B cell (primary cell): ENCODE data around the gene LSM10. TPM values are rescaled to one million over a fixed set of nuclear protein-coding genes. Genes with fewer than 3 reads are reported as not detected.
A peak's percentile ranks its signal among the peaks of the same experiment; 100 is the strongest.

Source experiments
- ATAC-seq: fragments of 200-7000 bp; cut with Tn5 transposase; one replicate; pipeline ENCODE4 v1.10.0; 2021; ENCODE audit warnings: low read depth, mild to moderate bottlenecking, moderate number of reproducible peaks, moderate library complexity
- CTCF ChIA-PET: fragments of 350-600 bp; sonication (Branson Sonifier 250); formaldehyde crosslinking; loops from one replicate; lab custom pipeline; 2021; ENCODE audit warnings: antibody characterized with exemption, inconsistent platforms; lab: Charles Lee
- POLR2A ChIA-PET: fragments of 350-600 bp; sonication (Branson Sonifier 250); formaldehyde crosslinking; loops from one replicate; lab custom pipeline; 2021; ENCODE audit warnings: antibody characterized with exemption; lab: Charles Lee
- DNase-seq: peaks from one replicate; pipeline ENCODE4 v3.0.0; 2013
- H2AFZ ChIP-seq: 2 replicates; pipeline ENCODE4 v1.6.1; 2012; ENCODE audit warnings: mild to moderate bottlenecking, low read depth, low read length; ENCODE audit not compliant: insufficient read depth, poor library complexity, severe bottlenecking
- H3K27ac ChIP-seq, 2 donors: 1 replicate in 1 of 2; 2 replicates in 1 of 2; pipeline ENCODE4 v1.5.1; 2012 to 2013; ENCODE audit warnings: low read length in 2 of 2, mild to moderate bottlenecking in 2 of 2, moderate library complexity in 1 of 2
- H3K27me3 ChIP-seq, 4 experiments: fragments of 200-600 bp in 1 of 4; sonication (generic) in 1 of 4; replicated peaks in 1 of 4; 1 replicate in 2 of 4; 2 replicates in 2 of 4; pipeline versions ENCODE4 v1.6.1 to v1.7.0; 2013 to 2016; ENCODE audit warnings: low read length in 3 of 4, mild to moderate bottlenecking in 2 of 4, mixed read lengths in 1 of 4, moderate library complexity in 1 of 4; ENCODE audit not compliant: insufficient read depth in 4 of 4, control insufficient read depth in 3 of 4; ENCODE audit errors: control extremely low read depth in 1 of 4
- H3K36me3 ChIP-seq, 2 experiments: replicated peaks in 1 of 2; 1 replicate in 1 of 2; 2 replicates in 1 of 2; pipeline versions ENCODE4 v1.6.1 to v1.7.1; 2013; ENCODE audit warnings: low read length in 1 of 2; ENCODE audit not compliant: insufficient read depth in 2 of 2, control insufficient read depth in 1 of 2; ENCODE audit errors: control extremely low read depth in 1 of 2, extremely low read depth in 1 of 2
- H3K4me1 ChIP-seq, 2 donors: fragments of 200-600 bp in 1 of 2; sonication (generic) in 1 of 2; 1 replicate in 1 of 2; 2 replicates in 1 of 2; pipeline versions ENCODE4 v1.5.1 to v1.6.1; 2013 to 2017; ENCODE audit warnings: low read length in 2 of 2; ENCODE audit not compliant: control insufficient read depth in 2 of 2, insufficient read depth in 2 of 2
- H3K4me2 ChIP-seq: replicated peaks from 2 replicates; pipeline ENCODE3; 2012; ENCODE audit warnings: mild to moderate bottlenecking, low read depth, low read length; ENCODE audit not compliant: poor library complexity, severe bottlenecking
- H3K4me3 ChIP-seq, 5 experiments: fragments of 200-600 bp in 1 of 5; sonication (generic) in 1 of 5; 1 replicate in 3 of 5; 2 replicates in 2 of 5; pipeline versions ENCODE4 v1.5.1 to v1.7.0; 2011 to 2016; ENCODE audit warnings: low read length in 4 of 5, mild to moderate bottlenecking in 4 of 5, low read depth in 2 of 5, control low read depth in 1 of 5, moderate library complexity in 1 of 5; ENCODE audit not compliant: insufficient read depth in 1 of 5; ENCODE audit errors: control extremely low read depth in 1 of 5, extremely low read depth in 1 of 5
- H3K79me2 ChIP-seq: fragments of 200-600 bp; sonication (generic); one replicate; pipeline ENCODE4 v1.6.0; 2016; ENCODE audit warnings: low read length; ENCODE audit not compliant: control insufficient read depth, insufficient read depth
- H3K9ac ChIP-seq: fragments of 200-600 bp; sonication (generic); 2 replicates; pipeline ENCODE4 v1.6.1; 2017; ENCODE audit warnings: mild to moderate bottlenecking, low read length, moderate library complexity
- H3K9me3 ChIP-seq, 3 donors: one replicate each; pipeline versions ENCODE4 v1.6.1 to v1.7.1; 2013; ENCODE audit warnings: low read length in 2 of 3; ENCODE audit not compliant: control insufficient read depth in 2 of 3, insufficient read depth in 1 of 3; ENCODE audit errors: control extremely low read depth in 1 of 3
- H4K20me1 ChIP-seq: 2 replicates; pipeline ENCODE4 v1.6.0; 2012; ENCODE audit warnings: mild to moderate bottlenecking, low read length; ENCODE audit not compliant: insufficient read depth, control insufficient read depth, poor library complexity, severe bottlenecking
- H3K27ac Mint-ChIP-seq: one replicate; pipeline ENCODE4 v1.8.0; 2021; ENCODE audit warnings: mixed read lengths
- H3K27me3 Mint-ChIP-seq: one replicate; pipeline ENCODE4 v1.8.0; 2021; ENCODE audit warnings: mixed read lengths
- H3K4me1 Mint-ChIP-seq: one replicate; pipeline ENCODE4 v1.8.0; 2021; ENCODE audit warnings: mixed read lengths
- H3K4me3 Mint-ChIP-seq: one replicate; pipeline ENCODE4 v1.8.0; 2021; ENCODE audit warnings: mixed read lengths
- H3K9me3 Mint-ChIP-seq: one replicate; pipeline ENCODE4 v1.8.0; 2022; ENCODE audit warnings: mixed read lengths; ENCODE audit not compliant: insufficient read depth
- CTCF ChIP-seq: fragments of 200-600 bp; IDR thresholded peaks from one replicate; pipeline ENCODE4 v1.8.0; 2022; ENCODE audit warnings: antibody characterized with exemption, mild to moderate bottlenecking
- EZH2 ChIP-seq: IDR thresholded peaks from 2 replicates; pipeline ENCODE4 v1.6.1; 2012; ENCODE audit warnings: borderline replicate concordance, low read depth, mild to moderate bottlenecking, moderate library complexity, low read length; ENCODE audit not compliant: insufficient read depth, poor library complexity, severe bottlenecking
- WGBS: methylation state at CpG from one replicate; pipeline ENCODE4 v1.1.5; 2013; ENCODE audit warnings: missing lambda C conversion rate; ENCODE audit not compliant: insufficient coverage; 5-methylcytosine and 5-hydroxymethylcytosine counted together
- intact Hi-C: fragments of 100-400 bp; cut with micrococcal nuclease; formaldehyde crosslinking; loops from one replicate; pipeline ENCODE4 v1.10.0; 2022
- polyA plus RNA-seq: library from polyadenylated mRNA; depleted of rRNA; stranded (reverse); fragments of >200 nt; gene quantifications from 2 replicates; pipeline ENCODE4 v1.2.3, GENCODE V29; 2012
- total RNA-seq, 2 donors: library from RNA; stranded (reverse); fragments of 120-200 nt in 1 of 2; gene quantifications; 1 replicate in 1 of 2; 2 replicates in 1 of 2; pipeline versions ENCODE4 v1.2.3 to v1.2.4, GENCODE V29; 2013 to 2022

LSM10 gene
- total and polyA plus RNA-seq, 2 donors (not counting 1 experiment from before 2014, with no cell fraction given) = 73.5 to 136 TPM

GRCh38 chr1:36408479-36408878 is 10.8 kb upstream of the LSM10 start:
- H3K4me3 ChIP-seq = no peak overlapping the region
- intact Hi-C loops = no loop called here

GRCh38 chr1:36406440-36406839 is 8.7 kb upstream of the LSM10 start:
- ChIA-PET CTCF (interaction anchor here (1.2 to 1.4 kb wide), 2 partner anchors 20 to 38 kb away, joined by 6 read pairs; no protein-coding TSS in a partner anchor), POLR2A (no interaction called here)
- H3K9me3 ChIP-seq = peaks cover 0 to 5% (median 0%) of the 10 kb centered on the region in 3 donors
- H3K27me3 ChIP-seq = no peaks in the 10 kb centered on the region
- Mint-ChIP-seq H3K4me3 (no peak overlapping the region), H3K4me1 (peaks cover 14% of the 10 kb centered on the region), H3K27me3 (no peaks in the 10 kb centered on the region), H3K27ac (peak overlapping the region; percentile 50), H3K9me3 (no peaks in the 10 kb centered on the region)
- no peak for DNase-seq
- no peaks in the 10 kb centered on the region for H3K79me2 ChIP-seq
- TF ChIP-seq EZH2 (no peak), CTCF (no peak)
- ATAC-seq = no peak
- no peak overlapping the region for H3K4me3 ChIP-seq
- peak overlapping the region in 1 of 2 donors; percentile 72 for H3K27ac ChIP-seq
- H3K36me3 ChIP-seq = no peaks in the 10 kb centered on the region
- no peak overlapping the region for H3K9ac ChIP-seq
- no peak overlapping the region for H2AFZ ChIP-seq
- H3K4me2 ChIP-seq = no peak overlapping the region
- H3K4me1 ChIP-seq = peaks cover 3 to 7% of the 10 kb centered on the region in 2 donors
- intact Hi-C loops = no loop called here
- no CpG with 5 or more reads among the region's 1 CpG for WGBS
- no peaks in the 10 kb centered on the region for H4K20me1 ChIP-seq

More at GRCh38 chr1:36408479-36408878, 10.8 kb upstream of the LSM10 start:
- TF ChIP-seq CTCF (no peak), EZH2 (no peak)
- ChIA-PET CTCF (interaction anchor here (0.5 to 1.4 kb wide), 2 partner anchors 11 to 52 kb away, joined by 3 to 5 read pairs; no protein-coding TSS in a partner anchor), POLR2A (no interaction called here)
- no peak for DNase-seq
- H3K79me2 ChIP-seq = no peaks in the 10 kb centered on the region
- H3K9ac ChIP-seq = no peak overlapping the region
- H3K4me2 ChIP-seq = no peak overlapping the region
- Mint-ChIP-seq H3K9me3 (no peaks in the 10 kb centered on the region), H3K27ac (no peak overlapping the region), H3K4me3 (no peak overlapping the region), H3K27me3 (no peaks in the 10 kb centered on the region), H3K4me1 (peaks cover 18% of the 10 kb centered on the region)
- no peak overlapping the region for H2AFZ ChIP-seq
- H3K36me3 ChIP-seq = no peaks in the 10 kb centered on the region
- peaks cover 12% of the 10 kb centered on the region in 2 donors for H3K4me1 ChIP-seq
- peaks cover 0 to 6% (median 0%) of the 10 kb centered on the region in 3 donors for H3K9me3 ChIP-seq
- no peaks in the 10 kb centered on the region for H3K27me3 ChIP-seq
- H4K20me1 ChIP-seq = no peaks in the 10 kb centered on the region
- 100% methylated on average over 2 of the region's 2 CpGs for WGBS
- no peak overlapping the region for H3K27ac ChIP-seq
- no peak for ATAC-seq
